ENCODE results near the gene FOXO1. TPM values are rescaled to one million over a fixed set of nuclear protein-coding genes. Genes with fewer than 3 reads are reported as not detected.

FOXO1 gene
- total RNA-seq, 1 experiment from 2014 or later = 37.7 TPM

DNA sequence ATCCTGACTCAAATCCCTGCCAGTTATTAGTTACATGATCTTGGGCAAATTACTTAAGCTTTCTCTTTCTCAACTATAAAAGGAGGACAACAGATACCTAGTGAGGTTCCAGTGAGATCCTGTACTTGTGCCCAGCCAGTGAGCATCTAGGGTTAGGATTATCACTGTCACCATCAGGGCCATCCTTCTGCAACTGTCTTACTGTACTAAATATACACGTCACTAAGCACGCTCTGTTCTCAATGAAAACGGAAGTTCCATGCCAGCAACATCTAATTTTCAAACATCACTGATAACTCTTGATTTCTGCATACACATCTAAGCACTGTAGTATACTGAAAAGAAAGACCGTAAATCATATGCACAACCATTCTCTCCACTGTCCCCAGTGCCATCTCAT lies 70.0 kb downstream of the FOXO1 start:
- BruUV-seq (replicated peaks) = no TSS peak
- CTCF ChIA-PET = interaction anchor here (1.1 kb wide), 1 partner anchor 8 kb away, joined by 4 read pairs; no protein-coding TSS in a partner anchor

DNA sequence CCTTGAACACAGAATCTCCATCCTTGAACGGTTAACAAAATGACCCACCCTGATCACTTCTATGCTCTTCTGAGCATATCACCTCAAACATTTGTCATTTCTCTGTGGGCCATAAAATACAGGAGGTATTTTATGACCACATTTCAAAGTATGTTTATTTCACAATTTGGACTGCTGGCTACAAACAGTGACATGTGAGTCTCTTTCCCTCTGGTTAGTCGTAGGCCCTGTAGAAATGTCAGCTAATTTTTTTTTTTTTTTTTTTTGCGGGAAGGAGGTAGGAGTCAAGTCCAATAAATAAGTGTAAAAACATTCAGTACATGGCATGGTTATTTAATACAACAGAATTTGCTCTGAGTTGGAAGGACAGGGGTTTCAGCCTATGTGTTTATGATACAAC lies 70.7 kb downstream of the FOXO1 start:
- no peak overlapping the region for H3K27ac Mint-ChIP-seq (ENCODE audit: low read depth, unreplicated experiment)
- intact Hi-C loops (cut with micrococcal nuclease) = loop anchor here (10.0 kb wide), 1 partner anchor 531 kb away; no protein-coding TSS in a partner anchor
- DNase-seq (ENCODE audit: unreplicated experiment) = no peak
- no peaks in the 10 kb centered on the region for H3K27me3 Mint-ChIP-seq (ENCODE audit: insufficient read depth, unreplicated experiment)
- no peaks in the 10 kb centered on the region for H3K9me3 Mint-ChIP-seq (ENCODE audit: unreplicated experiment)
- ChIA-PET CTCF (interaction anchor here (1.1 kb wide), 1 partner anchor 9 kb away, joined by 4 read pairs; no protein-coding TSS in a partner anchor), POLR2A (no interaction called here)
- BruUV-seq (replicated peaks) = no TSS peak
- H3K4me1 Mint-ChIP-seq (ENCODE audit: insufficient read depth, unreplicated experiment) = peaks cover 67% of the 10 kb centered on the region
- H3K4me3 Mint-ChIP-seq (ENCODE audit: unreplicated experiment) = no peak overlapping the region
- TF ChIP-seq, protein P1, sequence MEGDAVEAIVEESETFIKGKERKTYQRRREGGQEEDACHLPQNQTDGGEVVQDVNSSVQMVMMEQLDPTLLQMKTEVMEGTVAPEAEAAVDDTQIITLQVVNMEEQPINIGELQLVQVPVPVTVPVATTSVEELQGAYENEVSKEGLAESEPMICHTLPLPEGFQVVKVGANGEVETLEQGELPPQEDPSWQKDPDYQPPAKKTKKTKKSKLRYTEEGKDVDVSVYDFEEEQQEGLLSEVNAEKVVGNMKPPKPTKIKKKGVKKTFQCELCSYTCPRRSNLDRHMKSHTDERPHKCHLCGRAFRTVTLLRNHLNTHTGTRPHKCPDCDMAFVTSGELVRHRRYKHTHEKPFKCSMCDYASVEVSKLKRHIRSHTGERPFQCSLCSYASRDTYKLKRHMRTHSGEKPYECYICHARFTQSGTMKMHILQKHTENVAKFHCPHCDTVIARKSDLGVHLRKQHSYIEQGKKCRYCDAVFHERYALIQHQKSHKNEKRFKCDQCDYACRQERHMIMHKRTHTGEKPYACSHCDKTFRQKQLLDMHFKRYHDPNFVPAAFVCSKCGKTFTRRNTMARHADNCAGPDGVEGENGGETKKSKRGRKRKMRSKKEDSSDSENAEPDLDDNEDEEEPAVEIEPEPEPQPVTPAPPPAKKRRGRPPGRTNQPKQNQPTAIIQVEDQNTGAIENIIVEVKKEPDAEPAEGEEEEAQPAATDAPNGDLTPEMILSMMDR (IDR thresholded peaks at IDR 0.05; ENCODE audit: unreplicated experiment) = no peak
- peaks cover 99% of the 10 kb centered on the region for H3K36me3 Mint-ChIP-seq (ENCODE audit: insufficient read depth, unreplicated experiment)

More for the DNA sequence above, 70.0 kb downstream of the FOXO1 start:
- POLR2A ChIA-PET = no interaction called here
- peaks cover 94% of the 10 kb centered on the region for H3K36me3 Mint-ChIP-seq (ENCODE audit: insufficient read depth, unreplicated experiment)
- no peak overlapping the region for H3K4me3 Mint-ChIP-seq (ENCODE audit: unreplicated experiment)
- no peak for DNase-seq (ENCODE audit: unreplicated experiment)
- no peak overlapping the region for H3K27ac Mint-ChIP-seq (ENCODE audit: low read depth, unreplicated experiment)
- no peaks in the 10 kb centered on the region for H3K27me3 Mint-ChIP-seq (ENCODE audit: insufficient read depth, unreplicated experiment)
- H3K9me3 Mint-ChIP-seq (ENCODE audit: unreplicated experiment) = no peaks in the 10 kb centered on the region
- peaks cover 59% of the 10 kb centered on the region for H3K4me1 Mint-ChIP-seq (ENCODE audit: insufficient read depth, unreplicated experiment)
- intact Hi-C loops (cut with micrococcal nuclease) = loop anchor here (10.0 kb wide), 1 partner anchor 532 kb away; no protein-coding TSS in a partner anchor
- TF ChIP-seq, protein P1 (IDR thresholded peaks at IDR 0.05; ENCODE audit: unreplicated experiment) = no peak

DNA sequence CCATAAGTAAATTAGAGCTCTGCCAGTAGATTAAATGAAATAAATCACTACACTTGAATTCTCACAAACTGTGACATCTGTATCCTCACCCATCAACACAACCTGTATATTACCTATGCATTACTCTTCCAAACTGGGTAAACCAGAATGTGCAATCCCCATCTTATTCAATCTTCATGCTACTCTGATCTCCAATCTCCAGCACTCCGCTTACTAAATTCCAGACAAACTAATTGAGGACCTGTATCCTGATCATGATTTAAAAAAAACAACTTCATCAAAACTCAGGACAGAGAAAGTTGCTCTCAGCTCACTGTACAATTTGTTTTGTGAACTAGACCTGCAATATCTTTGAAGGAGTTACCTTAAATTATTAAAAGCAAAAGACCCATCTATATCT lies 74.4 kb downstream of the FOXO1 start:
- H3K4me3 Mint-ChIP-seq (ENCODE audit: unreplicated experiment) = no peak overlapping the region
- no peak overlapping the region for H3K27ac Mint-ChIP-seq (ENCODE audit: low read depth, unreplicated experiment)
- no peaks in the 10 kb centered on the region for H3K27me3 Mint-ChIP-seq (ENCODE audit: insufficient read depth, unreplicated experiment)
- TF ChIP-seq, protein P1 (IDR thresholded peaks at IDR 0.05; ENCODE audit: unreplicated experiment) = no peak
- BruUV-seq (replicated peaks) = no TSS peak
- CTCF ChIA-PET = interaction anchor here (0.6 to 0.7 kb wide), 4 partner anchors 42 to 93 kb away, joined by 3 to 5 read pairs (median 3); no protein-coding TSS in a partner anchor
- H3K36me3 Mint-ChIP-seq (ENCODE audit: insufficient read depth, unreplicated experiment) = peaks cover 97% of the 10 kb centered on the region
- DNase-seq (ENCODE audit: unreplicated experiment) = no peak
- intact Hi-C loops (cut with micrococcal nuclease) = loop anchor here (10.0 kb wide), 1 partner anchor 527 kb away; no protein-coding TSS in a partner anchor
- POLR2A ChIA-PET = interaction anchor here (0.6 to 1.3 kb wide), 4 partner anchors 10 to 71 kb away, joined by 3 to 4 read pairs (median 4); no protein-coding TSS in a partner anchor
- no peaks in the 10 kb centered on the region for H3K9me3 Mint-ChIP-seq (ENCODE audit: unreplicated experiment)
- peaks cover 72% of the 10 kb centered on the region for H3K4me1 Mint-ChIP-seq (ENCODE audit: insufficient read depth, unreplicated experiment)

DNA sequence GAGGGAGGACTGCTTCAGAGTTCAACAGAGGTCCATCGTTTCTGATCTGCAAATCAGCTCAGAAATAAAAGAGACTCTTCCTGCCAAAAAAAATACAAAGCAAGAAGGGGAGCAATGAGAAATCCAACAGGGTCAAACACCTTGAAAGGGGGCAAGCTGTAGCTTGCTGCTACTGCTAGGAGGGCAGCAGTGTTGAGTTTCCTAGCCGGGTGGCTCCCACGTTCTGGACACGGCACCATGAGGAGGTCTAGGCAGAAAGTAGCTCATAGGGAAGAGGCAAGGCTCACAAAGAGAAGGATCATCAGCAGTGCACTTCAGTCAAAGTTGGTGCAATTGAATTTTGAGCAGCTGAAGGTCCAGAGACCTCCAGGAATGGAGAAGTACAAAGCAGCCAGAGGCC lies 75.3 kb downstream of the FOXO1 start:
- TF ChIP-seq, protein P1 (IDR thresholded peaks at IDR 0.05; ENCODE audit: unreplicated experiment) = no peak
- DNase-seq (ENCODE audit: unreplicated experiment) = no peak
- ChIA-PET CTCF (interaction anchor here (1.0 kb wide), 1 partner anchor 92 kb away, joined by 3 read pairs; no protein-coding TSS in a partner anchor), POLR2A (interaction anchor here (0.6 to 2.0 kb wide), 5 partner anchors 8 to 906 kb away, joined by 3 to 7 read pairs (median 3); no protein-coding TSS in a partner anchor)
- no peaks in the 10 kb centered on the region for H3K27me3 Mint-ChIP-seq (ENCODE audit: insufficient read depth, unreplicated experiment)
- H3K27ac Mint-ChIP-seq (ENCODE audit: low read depth, unreplicated experiment) = peak overlapping the region; percentile 60
- peaks cover 68% of the 10 kb centered on the region for H3K4me1 Mint-ChIP-seq (ENCODE audit: insufficient read depth, unreplicated experiment)
- no peak overlapping the region for H3K4me3 Mint-ChIP-seq (ENCODE audit: unreplicated experiment)
- no peaks in the 10 kb centered on the region for H3K9me3 Mint-ChIP-seq (ENCODE audit: unreplicated experiment)
- intact Hi-C loops (cut with micrococcal nuclease) = loop anchor here (10.0 kb wide), 1 partner anchor 526 kb away; no protein-coding TSS in a partner anchor
- peaks cover 97% of the 10 kb centered on the region for H3K36me3 Mint-ChIP-seq (ENCODE audit: insufficient read depth, unreplicated experiment)
- no TSS peak for BruUV-seq (replicated peaks)
